ENCODE results near the gene ATRN. TPM values are rescaled to one million over a fixed set of nuclear protein-coding genes. Genes with fewer than 3 reads are reported as not detected.

The ATRN gene
- total and polyA plus RNA-seq, 2 donors (not counting 1 experiment from before 2014, with no cell fraction given) = 5.8 to 19.5 TPM

DNA sequence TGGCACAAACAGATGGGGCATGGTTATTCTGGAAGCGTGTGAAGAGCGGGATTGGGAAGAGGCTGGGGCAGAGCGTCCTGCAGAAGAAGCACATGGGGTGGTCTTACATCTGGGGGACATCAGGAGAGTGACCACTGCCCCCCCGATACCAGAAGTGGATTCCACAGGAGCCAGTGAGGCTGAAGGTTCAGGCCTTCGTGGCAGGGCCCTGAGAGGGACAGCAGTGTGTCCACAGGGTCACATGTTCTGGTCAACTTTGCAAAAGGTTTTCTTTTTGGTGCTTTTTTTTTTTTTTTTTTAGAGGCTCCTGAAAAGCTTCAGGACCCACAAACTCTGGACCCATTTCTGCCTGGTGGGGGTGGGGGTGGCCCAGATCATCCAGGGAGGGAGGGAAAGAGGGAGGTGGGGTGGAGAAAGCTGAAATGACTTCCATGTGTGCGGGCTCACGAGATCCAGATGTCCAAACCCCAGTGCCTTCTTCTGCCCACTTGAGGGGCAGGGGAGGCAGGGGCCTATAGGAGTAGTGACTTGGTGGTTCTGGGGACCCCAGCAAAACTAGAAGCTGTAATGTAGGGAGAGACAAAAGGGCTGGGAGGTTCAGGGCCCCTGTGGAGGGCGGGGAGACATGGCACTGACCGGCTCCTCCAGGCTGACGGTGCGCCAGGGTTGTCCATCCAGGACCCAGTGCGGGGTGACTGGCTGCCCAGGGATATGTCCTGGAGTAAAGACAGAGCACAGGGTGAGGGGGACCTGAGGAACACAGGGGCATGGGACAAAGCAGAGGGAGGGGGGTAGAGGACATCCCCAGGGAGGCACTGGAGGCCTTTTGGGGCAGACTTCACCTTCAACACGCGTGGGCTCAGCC lies 208.3 kb downstream of the ATRN start:
- DNase-seq (no peak), ATAC-seq (ENCODE audit: low read depth) (no peak)
- intact Hi-C loops (cut with micrococcal nuclease) = loop anchor here (5.0 kb wide), 1 partner anchor 913 kb away; no protein-coding TSS in a partner anchor
- 89% methylated on average over 13 of the region's 14 CpGs for WGBS (ENCODE audit: insufficient coverage)
- no peak for TF ChIP-seq EZH2 (IDR thresholded peaks at IDR 0.05; ENCODE audit: borderline replicate concordance, insufficient read depth, low read depth, low read length, poor library complexity, severe bottlenecking)
- TF ChIP-seq, protein P1, sequence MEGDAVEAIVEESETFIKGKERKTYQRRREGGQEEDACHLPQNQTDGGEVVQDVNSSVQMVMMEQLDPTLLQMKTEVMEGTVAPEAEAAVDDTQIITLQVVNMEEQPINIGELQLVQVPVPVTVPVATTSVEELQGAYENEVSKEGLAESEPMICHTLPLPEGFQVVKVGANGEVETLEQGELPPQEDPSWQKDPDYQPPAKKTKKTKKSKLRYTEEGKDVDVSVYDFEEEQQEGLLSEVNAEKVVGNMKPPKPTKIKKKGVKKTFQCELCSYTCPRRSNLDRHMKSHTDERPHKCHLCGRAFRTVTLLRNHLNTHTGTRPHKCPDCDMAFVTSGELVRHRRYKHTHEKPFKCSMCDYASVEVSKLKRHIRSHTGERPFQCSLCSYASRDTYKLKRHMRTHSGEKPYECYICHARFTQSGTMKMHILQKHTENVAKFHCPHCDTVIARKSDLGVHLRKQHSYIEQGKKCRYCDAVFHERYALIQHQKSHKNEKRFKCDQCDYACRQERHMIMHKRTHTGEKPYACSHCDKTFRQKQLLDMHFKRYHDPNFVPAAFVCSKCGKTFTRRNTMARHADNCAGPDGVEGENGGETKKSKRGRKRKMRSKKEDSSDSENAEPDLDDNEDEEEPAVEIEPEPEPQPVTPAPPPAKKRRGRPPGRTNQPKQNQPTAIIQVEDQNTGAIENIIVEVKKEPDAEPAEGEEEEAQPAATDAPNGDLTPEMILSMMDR (IDR thresholded peaks at IDR 0.05) = no peak
- Mint-ChIP-seq H3K27me3 (peaks cover 59% of the 10 kb centered on the region), H3K4me1 (peaks cover 5% of the 10 kb centered on the region), H3K4me3 (no peak overlapping the region), H3K9me3 (ENCODE audit: insufficient read depth) (no peaks in the 10 kb centered on the region), H3K27ac (no peak overlapping the region)
- no peak overlapping the region for H3K9ac ChIP-seq (ENCODE audit: low read length)
- H3K36me3 ChIP-seq (replicated peaks in 1 of 2; ENCODE audit: control extremely low read depth in 1 of 2, control insufficient read depth in 1 of 2, extremely low read depth in 1 of 2, insufficient read depth in 2 of 2, low read length in 1 of 2) = no peaks in the 10 kb centered on the region
- H3K9me3 ChIP-seq (ENCODE audit: control extremely low read depth in 1 of 3, control insufficient read depth in 2 of 3, insufficient read depth in 1 of 3, low read length in 2 of 3) = no peaks in the 10 kb centered on the region
- no peak overlapping the region for H2AFZ ChIP-seq (ENCODE audit: insufficient read depth, low read depth, low read length, poor library complexity, severe bottlenecking)
- H4K20me1 ChIP-seq (ENCODE audit: control insufficient read depth, insufficient read depth, low read length, poor library complexity, severe bottlenecking) = no peaks in the 10 kb centered on the region
- H3K4me2 ChIP-seq (replicated peaks; ENCODE audit: low read depth, low read length, poor library complexity, severe bottlenecking) = no peak overlapping the region
- no peak overlapping the region for H3K4me3 ChIP-seq (ENCODE audit: control extremely low read depth in 1 of 5, extremely low read depth in 1 of 5, insufficient read depth in 1 of 5, low read depth in 2 of 5, low read length in 4 of 5)
- peaks cover 0 to 7% of the 10 kb centered on the region in 2 donors for H3K4me1 ChIP-seq (ENCODE audit: control insufficient read depth in 2 of 2, insufficient read depth in 2 of 2, low read length in 2 of 2)
- POLR2A ChIA-PET = no interaction called here
- H3K79me2 ChIP-seq (ENCODE audit: control insufficient read depth, insufficient read depth, low read length) = no peaks in the 10 kb centered on the region
- H3K27me3 ChIP-seq (replicated peaks in 1 of 4; ENCODE audit: control extremely low read depth in 1 of 4, control insufficient read depth in 3 of 4, insufficient read depth in 4 of 4, low read length in 3 of 4) = peaks cover 0 to 38% (median 6%) of the 10 kb centered on the region in 4 experiments
- CTCF ChIA-PET = interaction anchor here (0.6 to 3.6 kb wide), 4 partner anchors 89 to 1508 kb away, joined by 3 to 17 read pairs (median 4); partner anchors contain the start of gene ADISSP
- H3K27ac ChIP-seq (ENCODE audit: low read length in 2 of 2) = no peak overlapping the region

Measured in B cell (primary cell).